HCT116 (cell line): ENCODE results near the gene CENPS. TPM values are rescaled to one million over a fixed set of nuclear protein-coding genes. Genes with fewer than 3 reads are reported as not detected.

ENCODE experiments used
- ATAC-seq: fragments of 200-7000 bp; cut with Tn5 transposase; 2 replicates; pipeline ENCODE4 v1.9.1; 2020; ENCODE audit warnings: mild to moderate bottlenecking, moderate library complexity
- BruUV-seq: library from RNA; stranded (reverse); fragments of 400-500 nt; replicated peaks from 2 replicates; lab custom pipeline; 2021; lab: Mats Ljungman, UMichigan
- CTCF ChIA-PET: fragments of 300-600 bp; sonication (Branson Sonifier 250); formaldehyde crosslinking; loops from one replicate; lab custom pipeline; 2021; ENCODE audit warnings: antibody characterized with exemption; lab: Charles Lee
- POLR2A ChIA-PET: fragments of 300-600, 350-600 bp; sonication (Branson Sonifier 250); formaldehyde crosslinking; loops from one replicate; lab custom pipeline; 2021; ENCODE audit warnings: antibody characterized with exemption; lab: Charles Lee
- RAD21 ChIA-PET, 2 experiments: fragments of 300-600 bp; sonication (Branson Sonifier 250); formaldehyde crosslinking; loops; one replicate each; lab custom pipeline; 2023; ENCODE audit warnings: low total read pairs in 2 of 2; ENCODE audit not compliant: uncharacterized antibody in 2 of 2, unreplicated experiment in 2 of 2, low non-redundant PET in 1 of 2; lab: Charles Lee
- DNase-seq: peaks from one replicate; pipeline ENCODE4 v3.0.0-alpha.2; 2010; ENCODE audit warnings: low read depth, low spot score
- H2AFZ ChIP-seq: fragments of 200-600 bp; shearing (Covaris generic), sonication (generic); 2 replicates; pipeline ENCODE4 v1.6.1; 2017; ENCODE audit warnings: low read depth, mixed run types, mixed read lengths, antibody characterized with exemption, low read length; ENCODE audit not compliant: poor library complexity, severe bottlenecking
- H3K27ac ChIP-seq: 2 replicates; pipeline ENCODE4 v1.5.1; 2012; ENCODE audit warnings: low read depth, low read length
- H3K27me3 ChIP-seq: fragments of 200-600 bp; sonication (generic); 2 replicates; pipeline ENCODE4 v1.6.1; 2016; ENCODE audit warnings: mixed run types, low read length, mixed read lengths; ENCODE audit not compliant: insufficient read depth
- H3K36me3 ChIP-seq, 2 experiments: fragments of 200-500 bp in 1 of 2; fragments of 200-600 bp in 1 of 2; sonication (Bioruptor generic) in 1 of 2; sonication (generic) in 1 of 2; 2 replicates each; pipeline versions ENCODE4 v1.5.1 to v1.6.1; 2014 to 2016; ENCODE audit warnings: low read length in 2 of 2, inconsistent platforms in 1 of 2, mixed read lengths in 1 of 2, mixed run types in 1 of 2; ENCODE audit not compliant: insufficient read depth in 2 of 2, control insufficient read depth in 1 of 2
- H3K4me1 ChIP-seq, 2 experiments: fragments of 200-600 bp in 1 of 2; sonication (generic) in 1 of 2; 2 replicates each; pipeline versions ENCODE4 v1.5.1 to v1.6.1; 2012 to 2017; ENCODE audit warnings: low read length in 2 of 2, inconsistent platforms in 1 of 2, mild to moderate bottlenecking in 1 of 2, mixed read lengths in 1 of 2, mixed run types in 1 of 2, moderate library complexity in 1 of 2; ENCODE audit not compliant: insufficient read depth in 2 of 2, control insufficient read depth in 1 of 2
- H3K4me2 ChIP-seq: fragments of 200-600 bp; sonication (generic); 2 replicates; pipeline ENCODE4 v1.6.1; 2017; ENCODE audit warnings: mixed run types, low read length, mixed read lengths
- H3K4me3 ChIP-seq, 2 experiments: fragments of 200-600 bp in 1 of 2; sonication (generic) in 1 of 2; replicated peaks in 1 of 2; 2 replicates each; pipeline ENCODE4 v1.5.1; 2011 to 2016; ENCODE audit warnings: low read length in 2 of 2, control low read depth in 1 of 2, low read depth in 1 of 2, mild to moderate bottlenecking in 1 of 2, mixed read lengths in 1 of 2, mixed run types in 1 of 2
- H3K79me2 ChIP-seq: fragments of 200-600 bp; sonication (generic); 2 replicates; pipeline ENCODE4 v1.6.1; 2017; ENCODE audit warnings: mild to moderate bottlenecking, mixed run types, low read length, moderate library complexity, mixed read lengths; ENCODE audit not compliant: insufficient read depth
- H3K9ac ChIP-seq: fragments of 200-600 bp; sonication (generic); 2 replicates; pipeline ENCODE4 v1.6.1; 2016; ENCODE audit warnings: low read length, mixed read lengths
- H3K9me2 ChIP-seq: fragments of 200-600 bp; sonication (generic), shearing (Covaris generic); 2 replicates; pipeline ENCODE4 v1.6.1; 2017; ENCODE audit warnings: mixed run types, mild to moderate bottlenecking, moderate library complexity; ENCODE audit not compliant: insufficient read depth
- H3K9me3 ChIP-seq, 2 experiments: fragments of 200-500 bp in 1 of 2; fragments of 200-600 bp in 1 of 2; sonication (Bioruptor generic) in 1 of 2; sonication (generic) in 1 of 2; 2 replicates each; pipeline ENCODE4 v1.6.1; 2014 to 2017; ENCODE audit warnings: low read length in 2 of 2, mixed read lengths in 2 of 2, inconsistent platforms in 1 of 2, low read depth in 1 of 2, mild to moderate bottlenecking in 1 of 2, mixed run types in 1 of 2, moderate library complexity in 1 of 2; ENCODE audit not compliant: control insufficient read depth in 1 of 2, insufficient read depth in 1 of 2
- H4K20me1 ChIP-seq: fragments of 200-600 bp; sonication (generic), shearing (Covaris generic); 2 replicates; pipeline ENCODE4 v1.6.1; 2017; ENCODE audit warnings: mixed run types, mild to moderate bottlenecking, moderate library complexity; ENCODE audit not compliant: insufficient read depth
- CBX3 ChIP-seq: IDR thresholded peaks from 2 replicates; pipeline ENCODE4 v1.6.1; 2012; ENCODE audit warnings: low read depth
- EGR1 ChIP-seq: IDR thresholded peaks from 2 replicates; pipeline ENCODE4 v1.6.1; 2012; ENCODE audit warnings: low read depth
- ELF1 ChIP-seq: IDR thresholded peaks from 2 replicates; pipeline ENCODE4 v1.6.1; 2012; ENCODE audit warnings: low read depth, borderline replicate concordance
- EZH2 ChIP-seq: fragments of 200-600 bp; sonication (generic); IDR thresholded peaks from 2 replicates; pipeline ENCODE4 v1.6.1; 2017; ENCODE audit warnings: antibody characterized with exemption, mixed run types
- POLR2A ChIP-seq: IDR thresholded peaks from 2 replicates; pipeline ENCODE4 v1.7.0; 2011; ENCODE audit warnings: borderline replicate concordance; ENCODE audit not compliant: insufficient read depth, insufficient read length; ENCODE audit errors: extremely low read depth
- POLR2AphosphoS5 ChIP-seq: IDR thresholded peaks from 2 replicates; pipeline ENCODE4 v1.6.1; 2011; ENCODE audit warnings: mild to moderate bottlenecking, low read depth, low read length, moderate library complexity
- RAD21 ChIP-seq: IDR thresholded peaks from 2 replicates; pipeline ENCODE4 v1.6.1; 2012; ENCODE audit warnings: low read depth, mild to moderate bottlenecking
- SP1 ChIP-seq: IDR thresholded peaks from 2 replicates; pipeline ENCODE4 v1.6.1; 2012; ENCODE audit warnings: low read depth
- SRF ChIP-seq: IDR thresholded peaks from 2 replicates; pipeline ENCODE4 v1.6.1; 2012; ENCODE audit warnings: low read depth
- TCF7L2 ChIP-seq: IDR thresholded peaks from 2 replicates; pipeline ENCODE4 v1.7.0; 2011; ENCODE audit warnings: borderline replicate concordance, inconsistent platforms; ENCODE audit not compliant: insufficient read depth, insufficient read length; ENCODE audit errors: extremely low read depth
- ZFX ChIP-seq: fragments of 450-650 bp; IDR thresholded peaks from 2 replicates; pipeline ENCODE4 v1.6.1; 2017
- intact Hi-C: fragments of 100-400 bp; cut with micrococcal nuclease; formaldehyde crosslinking; loops from 2 replicates; pipeline ENCODE4 v1.10.0; 2022
- total RNA-seq: library from RNA; stranded (reverse); gene quantifications from one replicate; pipeline ENCODE4 v1.2.1, GENCODE V29; 2021; ENCODE audit not compliant: unreplicated experiment
- TF ChIP-seq, protein P1 (sequence below): IDR thresholded peaks from 2 replicates; pipeline ENCODE4 v1.6.1; 2012; ENCODE audit warnings: low read depth
- TF ChIP-seq, protein P2 (sequence below): IDR thresholded peaks from 2 replicates; pipeline ENCODE4 v1.6.1; 2012
- TF ChIP-seq, protein P3 (sequence below), 3 experiments: fragments of 200-600 bp in 1 of 3; sonication (generic) in 1 of 3; IDR thresholded peaks in 2 of 3; conservative IDR thresholded peaks in 1 of 3; 2 replicates each; pipeline ENCODE4 v1.5.1; 2012 to 2017; ENCODE audit warnings: low read depth in 2 of 3, low read length in 2 of 3, antibody characterized with exemption in 1 of 3, borderline replicate concordance in 1 of 3, control low read depth in 1 of 3, mild to moderate bottlenecking in 1 of 3, mixed read lengths in 1 of 3, mixed run types in 1 of 3, moderate library complexity in 1 of 3; ENCODE audit not compliant: insufficient read depth in 1 of 3

The CENPS gene
- total RNA-seq, 1 experiment from 2014 or later = 21.9 TPM

DNA sequence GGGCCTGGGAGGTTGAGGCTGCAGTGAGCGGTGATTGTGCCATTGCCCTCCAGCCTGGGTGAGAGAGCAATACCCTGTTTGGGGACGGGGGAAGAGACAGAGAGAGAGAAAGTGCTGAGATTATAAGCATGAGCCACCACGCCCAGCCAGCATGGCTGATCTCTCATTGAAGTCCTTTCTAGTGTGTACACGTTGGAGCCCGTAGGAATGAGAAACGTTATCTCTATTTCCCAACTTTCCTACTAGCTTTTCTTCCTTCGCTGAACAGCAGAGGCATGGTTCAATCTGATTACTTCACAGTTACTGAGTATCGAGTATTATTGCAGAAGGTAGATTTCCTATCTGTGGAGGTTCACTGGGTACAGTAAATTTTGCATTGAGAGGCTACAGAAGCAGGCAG, 49.1 kb downstream of the CENPS start:
- BruUV-seq = no TSS peak
- Histone ChIP-seq H3K4me3 (no peak overlapping the region), H3K36me3 (no peaks in the 10 kb centered on the region), H3K9me2 (no peaks in the 10 kb centered on the region), H3K79me2 (peaks cover 90% of the 10 kb centered on the region), H2AFZ (no peak overlapping the region), H4K20me1 (no peaks in the 10 kb centered on the region), H3K9ac (no peak overlapping the region), H3K4me2 (no peak overlapping the region), H3K27ac (no peak overlapping the region), H3K27me3 (no peaks in the 10 kb centered on the region), H3K4me1 (peaks cover 0 to 16% of the 10 kb centered on the region in 2 experiments; a peak in 3 of 4 replicates), H3K9me3 (no peaks in the 10 kb centered on the region)
- no peak for ATAC-seq
- DNase-seq = no peak
- RAD21 ChIA-PET = no interaction called here
- intact Hi-C loops = no loop called here
- CTCF ChIA-PET = no interaction called here
- POLR2A ChIA-PET = no interaction called here
- TF ChIP-seq POLR2A = no peak
- TF ChIP-seq, protein P1, sequence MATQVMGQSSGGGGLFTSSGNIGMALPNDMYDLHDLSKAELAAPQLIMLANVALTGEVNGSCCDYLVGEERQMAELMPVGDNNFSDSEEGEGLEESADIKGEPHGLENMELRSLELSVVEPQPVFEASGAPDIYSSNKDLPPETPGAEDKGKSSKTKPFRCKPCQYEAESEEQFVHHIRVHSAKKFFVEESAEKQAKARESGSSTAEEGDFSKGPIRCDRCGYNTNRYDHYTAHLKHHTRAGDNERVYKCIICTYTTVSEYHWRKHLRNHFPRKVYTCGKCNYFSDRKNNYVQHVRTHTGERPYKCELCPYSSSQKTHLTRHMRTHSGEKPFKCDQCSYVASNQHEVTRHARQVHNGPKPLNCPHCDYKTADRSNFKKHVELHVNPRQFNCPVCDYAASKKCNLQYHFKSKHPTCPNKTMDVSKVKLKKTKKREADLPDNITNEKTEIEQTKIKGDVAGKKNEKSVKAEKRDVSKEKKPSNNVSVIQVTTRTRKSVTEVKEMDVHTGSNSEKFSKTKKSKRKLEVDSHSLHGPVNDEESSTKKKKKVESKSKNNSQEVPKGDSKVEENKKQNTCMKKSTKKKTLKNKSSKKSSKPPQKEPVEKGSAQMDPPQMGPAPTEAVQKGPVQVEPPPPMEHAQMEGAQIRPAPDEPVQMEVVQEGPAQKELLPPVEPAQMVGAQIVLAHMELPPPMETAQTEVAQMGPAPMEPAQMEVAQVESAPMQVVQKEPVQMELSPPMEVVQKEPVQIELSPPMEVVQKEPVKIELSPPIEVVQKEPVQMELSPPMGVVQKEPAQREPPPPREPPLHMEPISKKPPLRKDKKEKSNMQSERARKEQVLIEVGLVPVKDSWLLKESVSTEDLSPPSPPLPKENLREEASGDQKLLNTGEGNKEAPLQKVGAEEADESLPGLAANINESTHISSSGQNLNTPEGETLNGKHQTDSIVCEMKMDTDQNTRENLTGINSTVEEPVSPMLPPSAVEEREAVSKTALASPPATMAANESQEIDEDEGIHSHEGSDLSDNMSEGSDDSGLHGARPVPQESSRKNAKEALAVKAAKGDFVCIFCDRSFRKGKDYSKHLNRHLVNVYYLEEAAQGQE = no peak
- TF ChIP-seq, protein P2, sequence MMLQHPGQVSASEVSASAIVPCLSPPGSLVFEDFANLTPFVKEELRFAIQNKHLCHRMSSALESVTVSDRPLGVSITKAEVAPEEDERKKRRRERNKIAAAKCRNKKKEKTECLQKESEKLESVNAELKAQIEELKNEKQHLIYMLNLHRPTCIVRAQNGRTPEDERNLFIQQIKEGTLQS = no peak
- TF ChIP-seq ZFX = no peak
- TF ChIP-seq SRF = no peak
- TF ChIP-seq POLR2AphosphoS5 = no peak
- TF ChIP-seq CBX3 = no peak
- TF ChIP-seq EGR1 = no peak
- no peak for TF ChIP-seq RAD21
- no peak for TF ChIP-seq ELF1
- no peak for TF ChIP-seq SP1
- TF ChIP-seq TCF7L2 = no peak
- no peak for TF ChIP-seq EZH2
- TF ChIP-seq, protein P3, sequence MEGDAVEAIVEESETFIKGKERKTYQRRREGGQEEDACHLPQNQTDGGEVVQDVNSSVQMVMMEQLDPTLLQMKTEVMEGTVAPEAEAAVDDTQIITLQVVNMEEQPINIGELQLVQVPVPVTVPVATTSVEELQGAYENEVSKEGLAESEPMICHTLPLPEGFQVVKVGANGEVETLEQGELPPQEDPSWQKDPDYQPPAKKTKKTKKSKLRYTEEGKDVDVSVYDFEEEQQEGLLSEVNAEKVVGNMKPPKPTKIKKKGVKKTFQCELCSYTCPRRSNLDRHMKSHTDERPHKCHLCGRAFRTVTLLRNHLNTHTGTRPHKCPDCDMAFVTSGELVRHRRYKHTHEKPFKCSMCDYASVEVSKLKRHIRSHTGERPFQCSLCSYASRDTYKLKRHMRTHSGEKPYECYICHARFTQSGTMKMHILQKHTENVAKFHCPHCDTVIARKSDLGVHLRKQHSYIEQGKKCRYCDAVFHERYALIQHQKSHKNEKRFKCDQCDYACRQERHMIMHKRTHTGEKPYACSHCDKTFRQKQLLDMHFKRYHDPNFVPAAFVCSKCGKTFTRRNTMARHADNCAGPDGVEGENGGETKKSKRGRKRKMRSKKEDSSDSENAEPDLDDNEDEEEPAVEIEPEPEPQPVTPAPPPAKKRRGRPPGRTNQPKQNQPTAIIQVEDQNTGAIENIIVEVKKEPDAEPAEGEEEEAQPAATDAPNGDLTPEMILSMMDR (IDR thresholded peaks at IDR 0.05 in 2 of 3, conservative IDR thresholded peaks at IDR 0.05 in 1 of 3; ENCODE audit: borderline replicate concordance in 1 of 3, insufficient read depth in 1 of 3, low read depth in 2 of 3, low read length in 2 of 3) = no peak
